ENCODE data around the gene RCBTB1.

DNA sequence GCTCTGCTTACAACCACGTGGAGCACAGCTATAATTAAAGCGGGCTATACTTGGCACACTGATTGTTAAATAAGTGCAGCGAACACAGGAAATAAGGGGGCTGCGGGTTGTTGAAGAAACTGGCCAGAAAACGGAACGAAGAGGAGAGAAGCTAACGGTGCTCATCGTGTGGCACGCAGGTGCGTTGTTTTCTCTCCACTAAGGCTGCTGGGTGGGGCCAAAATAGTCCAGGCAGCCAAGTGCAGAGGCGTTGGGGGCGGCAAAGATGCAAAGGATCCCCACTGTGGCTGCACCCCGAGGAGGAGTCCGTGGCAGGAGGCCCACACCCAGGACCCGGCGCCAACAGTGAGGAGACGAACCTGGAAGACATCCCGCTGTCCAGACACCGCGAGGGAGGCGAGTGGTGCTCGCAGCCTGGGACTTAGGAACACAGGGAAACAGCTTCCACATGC, 34.8 kb upstream of the RCBTB1 start:
- TF ChIP-seq HOXC10 (CRISPR knock-in tag; IDR thresholded peaks at IDR 0.05) (no peak), ZNF10 (tag by site-specific recombination; IDR thresholded peaks at IDR 0.05) (no peak), ZNF626 (tag by site-specific recombination; IDR thresholded peaks at IDR 0.05) (no peak), MYNN (tag by site-specific recombination; IDR thresholded peaks at IDR 0.05; ENCODE audit: borderline replicate concordance) (no peak), ZNF184 (tag by site-specific recombination; IDR thresholded peaks at IDR 0.05) (no peak), REPIN1 (tag by site-specific recombination; IDR thresholded peaks at IDR 0.05; ENCODE audit: low read depth) (no peak), ZNF311 (tag by site-specific recombination; IDR thresholded peaks at IDR 0.05; ENCODE audit: borderline replicate concordance) (no peak), ZBTB8A (tag by site-specific recombination; IDR thresholded peaks at IDR 0.05) (no peak), WT1 (tag by site-specific recombination; IDR thresholded peaks at IDR 0.05) (no peak)
- TF ChIP-seq, protein P1, sequence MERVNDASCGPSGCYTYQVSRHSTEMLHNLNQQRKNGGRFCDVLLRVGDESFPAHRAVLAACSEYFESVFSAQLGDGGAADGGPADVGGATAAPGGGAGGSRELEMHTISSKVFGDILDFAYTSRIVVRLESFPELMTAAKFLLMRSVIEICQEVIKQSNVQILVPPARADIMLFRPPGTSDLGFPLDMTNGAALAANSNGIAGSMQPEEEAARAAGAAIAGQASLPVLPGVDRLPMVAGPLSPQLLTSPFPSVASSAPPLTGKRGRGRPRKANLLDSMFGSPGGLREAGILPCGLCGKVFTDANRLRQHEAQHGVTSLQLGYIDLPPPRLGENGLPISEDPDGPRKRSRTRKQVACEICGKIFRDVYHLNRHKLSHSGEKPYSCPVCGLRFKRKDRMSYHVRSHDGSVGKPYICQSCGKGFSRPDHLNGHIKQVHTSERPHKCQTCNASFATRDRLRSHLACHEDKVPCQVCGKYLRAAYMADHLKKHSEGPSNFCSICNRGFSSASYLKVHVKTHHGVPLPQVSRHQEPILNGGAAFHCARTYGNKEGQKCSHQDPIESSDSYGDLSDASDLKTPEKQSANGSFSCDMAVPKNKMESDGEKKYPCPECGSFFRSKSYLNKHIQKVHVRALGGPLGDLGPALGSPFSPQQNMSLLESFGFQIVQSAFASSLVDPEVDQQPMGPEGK (tag by site-specific recombination; IDR thresholded peaks at IDR 0.05), result no peak
- TF ChIP-seq, protein P2, sequence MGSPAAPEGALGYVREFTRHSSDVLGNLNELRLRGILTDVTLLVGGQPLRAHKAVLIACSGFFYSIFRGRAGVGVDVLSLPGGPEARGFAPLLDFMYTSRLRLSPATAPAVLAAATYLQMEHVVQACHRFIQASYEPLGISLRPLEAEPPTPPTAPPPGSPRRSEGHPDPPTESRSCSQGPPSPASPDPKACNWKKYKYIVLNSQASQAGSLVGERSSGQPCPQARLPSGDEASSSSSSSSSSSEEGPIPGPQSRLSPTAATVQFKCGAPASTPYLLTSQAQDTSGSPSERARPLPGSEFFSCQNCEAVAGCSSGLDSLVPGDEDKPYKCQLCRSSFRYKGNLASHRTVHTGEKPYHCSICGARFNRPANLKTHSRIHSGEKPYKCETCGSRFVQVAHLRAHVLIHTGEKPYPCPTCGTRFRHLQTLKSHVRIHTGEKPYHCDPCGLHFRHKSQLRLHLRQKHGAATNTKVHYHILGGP (tag by site-specific recombination; IDR thresholded peaks at IDR 0.05), result no peak
- TF ChIP-seq, protein P3, sequence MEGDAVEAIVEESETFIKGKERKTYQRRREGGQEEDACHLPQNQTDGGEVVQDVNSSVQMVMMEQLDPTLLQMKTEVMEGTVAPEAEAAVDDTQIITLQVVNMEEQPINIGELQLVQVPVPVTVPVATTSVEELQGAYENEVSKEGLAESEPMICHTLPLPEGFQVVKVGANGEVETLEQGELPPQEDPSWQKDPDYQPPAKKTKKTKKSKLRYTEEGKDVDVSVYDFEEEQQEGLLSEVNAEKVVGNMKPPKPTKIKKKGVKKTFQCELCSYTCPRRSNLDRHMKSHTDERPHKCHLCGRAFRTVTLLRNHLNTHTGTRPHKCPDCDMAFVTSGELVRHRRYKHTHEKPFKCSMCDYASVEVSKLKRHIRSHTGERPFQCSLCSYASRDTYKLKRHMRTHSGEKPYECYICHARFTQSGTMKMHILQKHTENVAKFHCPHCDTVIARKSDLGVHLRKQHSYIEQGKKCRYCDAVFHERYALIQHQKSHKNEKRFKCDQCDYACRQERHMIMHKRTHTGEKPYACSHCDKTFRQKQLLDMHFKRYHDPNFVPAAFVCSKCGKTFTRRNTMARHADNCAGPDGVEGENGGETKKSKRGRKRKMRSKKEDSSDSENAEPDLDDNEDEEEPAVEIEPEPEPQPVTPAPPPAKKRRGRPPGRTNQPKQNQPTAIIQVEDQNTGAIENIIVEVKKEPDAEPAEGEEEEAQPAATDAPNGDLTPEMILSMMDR (tag by site-specific recombination; IDR thresholded peaks at IDR 0.05), result no peak
- TF ChIP-seq, protein P4, sequence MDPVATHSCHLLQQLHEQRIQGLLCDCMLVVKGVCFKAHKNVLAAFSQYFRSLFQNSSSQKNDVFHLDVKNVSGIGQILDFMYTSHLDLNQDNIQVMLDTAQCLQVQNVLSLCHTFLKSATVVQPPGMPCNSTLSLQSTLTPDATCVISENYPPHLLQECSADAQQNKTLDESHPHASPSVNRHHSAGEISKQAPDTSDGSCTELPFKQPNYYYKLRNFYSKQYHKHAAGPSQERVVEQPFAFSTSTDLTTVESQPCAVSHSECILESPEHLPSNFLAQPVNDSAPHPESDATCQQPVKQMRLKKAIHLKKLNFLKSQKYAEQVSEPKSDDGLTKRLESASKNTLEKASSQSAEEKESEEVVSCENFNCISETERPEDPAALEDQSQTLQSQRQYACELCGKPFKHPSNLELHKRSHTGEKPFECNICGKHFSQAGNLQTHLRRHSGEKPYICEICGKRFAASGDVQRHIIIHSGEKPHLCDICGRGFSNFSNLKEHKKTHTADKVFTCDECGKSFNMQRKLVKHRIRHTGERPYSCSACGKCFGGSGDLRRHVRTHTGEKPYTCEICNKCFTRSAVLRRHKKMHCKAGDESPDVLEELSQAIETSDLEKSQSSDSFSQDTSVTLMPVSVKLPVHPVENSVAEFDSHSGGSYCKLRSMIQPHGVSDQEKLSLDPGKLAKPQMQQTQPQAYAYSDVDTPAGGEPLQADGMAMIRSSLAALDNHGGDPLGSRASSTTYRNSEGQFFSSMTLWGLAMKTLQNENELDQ (tag by site-specific recombination; IDR thresholded peaks at IDR 0.05; ENCODE audit: low read depth), result no peak

Measured in HEK293 (cell line).